NT2/D1 (cell line): ENCODE results near the gene CDK15.

ENCODE experiments used
- DNase-seq: peaks from one replicate; pipeline ENCODE4 v3.0.0-alpha.2; 2011; ENCODE audit warnings: low read depth, low spot score
- H3K27me3 ChIP-seq: 2 replicates; pipeline ENCODE4 v1.6.0; 2011; ENCODE audit warnings: mild to moderate bottlenecking; ENCODE audit not compliant: insufficient read length, insufficient read depth
- H3K36me3 ChIP-seq: 2 replicates; pipeline ENCODE4 v1.6.1; 2011; ENCODE audit warnings: mild to moderate bottlenecking, low read length, mixed read lengths; ENCODE audit not compliant: insufficient read depth, insufficient read length
- H3K4me1 ChIP-seq: 2 replicates; pipeline ENCODE4 v1.5.1; 2011; ENCODE audit not compliant: insufficient read depth, insufficient read length
- H3K4me3 ChIP-seq: 2 replicates; pipeline ENCODE4 v1.5.1; 2011; ENCODE audit warnings: low read depth; ENCODE audit not compliant: insufficient read length
- H3K9ac ChIP-seq: 2 replicates; pipeline ENCODE4 v1.6.0; 2011; ENCODE audit warnings: low read depth; ENCODE audit not compliant: insufficient read length
- H3K9me3 ChIP-seq: 2 replicates; pipeline ENCODE4 v1.5.1; 2011; ENCODE audit warnings: mild to moderate bottlenecking, low read length; ENCODE audit not compliant: insufficient read depth
- SUZ12 ChIP-seq: IDR thresholded peaks from 2 replicates; pipeline ENCODE4 v1.6.1; 2011; ENCODE audit not compliant: insufficient read length, insufficient read depth; ENCODE audit errors: extremely low read depth
- YY1 ChIP-seq: IDR thresholded peaks from 2 replicates; pipeline ENCODE4 v1.6.1; 2011; ENCODE audit not compliant: insufficient read length, insufficient read depth
- ZNF274 ChIP-seq: IDR thresholded peaks from 2 replicates; pipeline ENCODE4 v1.6.1; 2011; ENCODE audit warnings: mild to moderate bottlenecking, low read depth, low read length

The CDK15 gene

GRCh38 chr2:201779901-201780673, 26.2 kb upstream of the CDK15 start:
- no peak for DNase-seq
- Histone ChIP-seq H3K27me3 (no peaks in the 10 kb centered on the region), H3K4me1 (no peaks in the 10 kb centered on the region), H3K4me3 (peak overlapping the region; percentile 90), H3K36me3 (peaks cover 7% of the 10 kb centered on the region), H3K9me3 (no peaks in the 10 kb centered on the region), H3K9ac (peak overlapping the region; percentile 91)
- TF ChIP-seq ZNF274 (no peak), YY1 (no peak), SUZ12 (no peak)

- Histone ChIP-seq H3K9ac (peak within 1 kb of the TSS; percentile 91), H3K36me3 (peaks cover under 1% of the 10 kb centered on the region), H3K9me3 (no peaks in the 10 kb centered on the region), H3K4me1 (no peaks in the 10 kb centered on the region), H3K27me3 (no peaks in the 10 kb centered on the region), H3K4me3 (peak within 1 kb of the TSS; percentile 90)
- peak; percentile 98 for DNase-seq
- TF ChIP-seq ZNF274 (no peak), YY1 (peak; percentile 36), SUZ12 (no peak)
These were observed 25.5 kb upstream of the CDK15 start, which contains the start of gene ALS2 for GRCh38 chr2:201780674-201781493. ALS2 (minus strand) TSS chr2:201780933; CDS start chr2:201768885, 12,048 bp downstream.

DNA sequence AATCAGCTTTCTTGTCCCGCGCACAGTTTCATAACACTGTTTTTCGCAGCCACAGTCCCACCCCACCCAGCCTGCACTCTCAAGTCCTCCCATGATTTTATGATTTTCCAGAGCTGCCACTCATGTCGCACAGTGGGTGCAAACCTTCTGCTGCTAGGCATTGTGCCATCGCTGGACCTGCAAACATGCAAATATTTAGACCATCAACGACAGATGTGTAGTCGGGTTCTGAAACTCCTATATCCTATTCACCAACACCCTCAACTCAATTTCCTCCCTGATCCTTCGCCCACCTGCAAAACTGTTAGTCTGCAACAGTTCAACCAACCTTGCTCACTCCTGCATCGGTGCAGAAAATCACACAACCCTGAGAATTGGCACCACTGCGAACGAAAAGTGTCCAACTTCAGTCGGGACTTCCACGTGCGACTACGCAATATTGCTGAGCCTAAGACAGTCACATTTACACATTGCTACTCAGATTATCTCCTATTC, 24.7 kb upstream of the CDK15 start:
- Histone ChIP-seq H3K4me3 (peak overlapping the region; percentile 90), H3K9me3 (no peaks in the 10 kb centered on the region), H3K36me3 (no peaks in the 10 kb centered on the region), H3K4me1 (no peaks in the 10 kb centered on the region), H3K27me3 (no peaks in the 10 kb centered on the region), H3K9ac (peak overlapping the region; percentile 73)
- DNase-seq: no peak
- TF ChIP-seq YY1 (no peak), ZNF274 (no peak), SUZ12 (no peak)

DNA sequence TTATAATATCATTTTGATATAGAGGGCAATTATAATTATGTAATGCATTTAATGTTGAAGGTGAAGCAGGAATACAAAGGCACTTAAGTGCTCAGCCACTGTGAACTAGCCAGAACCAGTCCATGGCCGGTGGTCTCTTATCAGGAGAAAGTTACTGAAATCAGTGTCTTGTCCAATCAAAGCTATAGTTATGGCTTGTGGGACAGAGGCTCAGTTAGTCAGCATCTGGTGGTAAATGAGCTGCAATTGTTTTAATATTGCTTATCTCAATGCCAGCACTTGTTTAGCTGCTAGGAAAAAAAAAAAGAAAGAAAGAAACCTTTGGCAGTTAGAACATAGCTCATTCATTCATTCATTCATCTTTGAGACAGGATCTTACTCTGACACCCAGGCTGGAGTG, 21.8 kb upstream of the CDK15 start:
- DNase-seq: no peak
- Histone ChIP-seq H3K36me3 (no peaks in the 10 kb centered on the region), H3K27me3 (no peaks in the 10 kb centered on the region), H3K4me1 (no peaks in the 10 kb centered on the region), H3K9me3 (no peaks in the 10 kb centered on the region), H3K4me3 (no peak overlapping the region), H3K9ac (no peak overlapping the region)
- TF ChIP-seq SUZ12 (no peak), ZNF274 (no peak), YY1 (no peak)

GRCh38 chr2:201785135-201785534, 21.2 kb upstream of the CDK15 start:
- H3K4me3 ChIP-seq: no peak overlapping the region
- no peaks in the 10 kb centered on the region for H3K36me3 ChIP-seq
- no peaks in the 10 kb centered on the region for H3K4me1 ChIP-seq
- no peak for DNase-seq
- TF ChIP-seq YY1 (no peak), ZNF274 (no peak), SUZ12 (no peak)
- H3K9me3 ChIP-seq: no peaks in the 10 kb centered on the region
- no peaks in the 10 kb centered on the region for H3K27me3 ChIP-seq
- no peak overlapping the region for H3K9ac ChIP-seq

GRCh38 chr2:201786471-201786870, 19.9 kb upstream of the CDK15 start:
- no peak for DNase-seq
- Histone ChIP-seq H3K4me1 (no peaks in the 10 kb centered on the region), H3K9ac (no peak overlapping the region), H3K9me3 (no peaks in the 10 kb centered on the region), H3K27me3 (no peaks in the 10 kb centered on the region), H3K4me3 (no peak overlapping the region), H3K36me3 (no peaks in the 10 kb centered on the region)
- TF ChIP-seq ZNF274 (no peak), SUZ12 (no peak), YY1 (no peak)

DNA sequence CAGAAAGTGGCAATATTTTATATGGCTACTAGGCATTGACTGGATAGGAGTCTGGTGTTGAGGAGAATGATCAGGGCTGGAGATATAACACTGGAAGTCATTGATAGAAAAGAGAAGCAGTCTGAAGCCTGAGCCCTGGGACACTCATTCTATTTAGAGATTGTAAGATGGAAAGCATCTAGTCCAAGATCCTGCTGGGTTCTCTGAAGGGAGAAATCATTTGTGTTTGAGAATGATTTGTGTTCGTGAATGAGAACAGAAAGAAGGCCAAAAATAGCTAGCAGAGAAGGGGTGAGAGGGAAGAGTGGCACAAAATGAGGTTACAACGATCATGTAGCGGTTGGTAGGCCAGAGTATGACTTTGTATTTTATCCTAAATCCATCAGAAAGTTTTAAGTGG, 18.0 kb upstream of the CDK15 start:
- H3K36me3 ChIP-seq: no peaks in the 10 kb centered on the region
- H3K4me3 ChIP-seq: no peak overlapping the region
- H3K4me1 ChIP-seq: no peaks in the 10 kb centered on the region
- H3K9me3 ChIP-seq: no peaks in the 10 kb centered on the region
- H3K27me3 ChIP-seq: no peaks in the 10 kb centered on the region
- no peak overlapping the region for H3K9ac ChIP-seq
- no peak for DNase-seq
- TF ChIP-seq ZNF274 (no peak), YY1 (no peak), SUZ12 (no peak)
